Effector CD4-positive, alpha-beta T cell (primary cell): ENCODE measurements around the gene MACROD1.

Experiments
- DNase-seq: peaks from one replicate; pipeline ENCODE4 v3.0.0-alpha.2; 2020

The MACROD1 gene

DNA sequence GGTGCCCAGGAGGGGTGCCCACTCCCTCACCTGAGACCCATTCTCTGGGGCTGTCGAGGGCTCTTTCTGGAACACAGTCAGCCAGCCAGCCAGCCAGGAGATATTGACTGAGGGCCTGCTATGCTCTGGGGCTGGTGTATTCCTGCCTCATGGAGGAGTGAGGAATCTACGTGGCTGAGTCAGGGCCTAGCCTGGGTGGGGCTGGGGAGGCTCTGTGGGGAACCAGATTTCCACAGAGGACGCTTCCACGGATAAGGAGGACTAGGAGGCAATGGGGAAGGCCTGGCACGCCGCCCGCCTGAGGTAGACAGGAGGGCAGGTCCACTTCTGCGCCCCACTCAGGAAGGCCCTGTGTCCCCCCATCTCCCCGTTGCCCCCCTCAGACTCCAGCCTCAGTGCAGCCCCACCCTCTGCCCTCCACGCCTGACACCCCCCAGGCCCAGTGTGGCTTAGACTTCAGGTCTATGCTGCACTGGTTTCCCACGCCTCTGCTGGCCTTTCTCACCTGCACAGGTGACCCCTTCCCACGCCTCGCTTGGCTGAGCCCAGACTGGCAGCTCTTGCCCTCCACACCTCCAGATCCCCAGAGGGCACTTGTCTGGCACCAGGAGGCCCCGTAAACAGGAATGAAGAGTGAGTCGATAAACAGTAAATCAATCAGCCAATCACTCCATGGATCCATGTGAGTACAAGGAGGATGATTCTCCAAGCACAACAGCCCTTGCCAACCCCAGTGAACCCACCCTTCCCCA lies 37.5 kb downstream of the MACROD1 start:
- DNase-seq = no peak

DNA sequence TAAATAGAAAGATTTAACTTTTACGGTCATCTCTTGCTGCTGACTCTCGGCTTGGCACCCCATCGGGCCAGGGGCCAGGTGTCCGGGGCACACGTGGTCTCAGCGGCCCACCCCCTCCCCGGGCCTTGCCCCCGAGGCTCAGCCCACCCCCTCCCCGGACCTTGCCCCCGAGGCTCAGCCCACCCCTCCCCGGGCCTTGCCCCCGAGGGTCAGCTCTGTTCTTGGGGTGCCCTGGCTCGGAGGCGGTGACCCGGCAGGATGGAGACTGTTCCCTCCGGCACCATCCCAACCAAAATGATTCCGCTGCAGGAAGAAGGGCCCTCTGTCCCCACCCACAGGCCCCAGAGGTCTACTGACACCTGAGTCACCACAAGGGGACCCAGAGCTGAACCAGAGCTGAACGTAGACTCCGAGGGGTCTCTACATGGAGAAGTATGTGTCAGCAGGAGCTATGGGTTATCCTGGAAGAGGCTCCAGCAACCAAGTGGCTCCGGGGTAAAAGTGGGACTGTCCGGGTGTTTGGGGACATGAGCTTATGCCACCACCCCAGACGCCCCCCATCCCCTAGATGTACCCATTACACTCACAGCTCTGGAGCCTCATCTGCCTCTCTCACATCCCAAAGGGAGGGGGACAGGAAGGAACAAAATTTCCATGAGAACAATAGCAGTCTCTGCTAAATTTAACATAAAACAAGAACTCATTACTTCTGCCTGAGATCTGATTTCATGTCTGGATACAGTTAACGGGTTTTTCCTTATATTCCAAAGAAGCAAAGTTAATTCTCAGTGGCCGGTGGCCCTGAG lies 38.4 kb downstream of the MACROD1 start:
- DNase-seq = no peak

GRCh38 chr11:64126796-64127195 lies 39.1 kb downstream of the MACROD1 start:
- DNase-seq = no peak

- no peak for DNase-seq
Observed at GRCh38 chr11:64126371-64126770, 39.5 kb downstream of the MACROD1 start.

- no peak for DNase-seq
Observed at GRCh38 chr11:64125676-64126075, 40.2 kb downstream of the MACROD1 start.

DNA sequence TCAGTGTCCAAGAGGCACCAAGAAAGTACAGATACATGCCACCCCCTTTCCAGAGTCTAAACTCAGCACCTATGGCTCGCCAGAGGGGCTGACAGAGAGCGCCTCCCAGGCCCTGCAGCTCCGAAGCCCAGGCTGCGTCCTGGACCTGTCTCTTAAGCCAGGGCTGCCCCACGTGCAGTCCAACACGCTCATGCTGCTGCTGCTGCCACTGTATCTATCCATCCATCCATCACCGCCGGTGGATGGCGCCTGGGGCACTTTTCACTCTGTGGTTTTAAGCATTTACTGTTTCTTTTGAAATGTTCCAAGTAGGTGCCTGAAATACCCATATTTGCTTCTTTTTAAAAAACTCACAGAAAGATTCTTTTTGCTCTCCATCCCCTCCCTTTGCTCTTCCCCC lies 41.8 kb downstream of the MACROD1 start:
- no peak for DNase-seq

GRCh38 chr11:64123679-64124078 lies 42.2 kb downstream of the MACROD1 start:
- no peak for DNase-seq

- DNase-seq = no peak
Observed at GRCh38 chr11:64122411-64123410, 43.2 kb downstream of the MACROD1 start.

DNA sequence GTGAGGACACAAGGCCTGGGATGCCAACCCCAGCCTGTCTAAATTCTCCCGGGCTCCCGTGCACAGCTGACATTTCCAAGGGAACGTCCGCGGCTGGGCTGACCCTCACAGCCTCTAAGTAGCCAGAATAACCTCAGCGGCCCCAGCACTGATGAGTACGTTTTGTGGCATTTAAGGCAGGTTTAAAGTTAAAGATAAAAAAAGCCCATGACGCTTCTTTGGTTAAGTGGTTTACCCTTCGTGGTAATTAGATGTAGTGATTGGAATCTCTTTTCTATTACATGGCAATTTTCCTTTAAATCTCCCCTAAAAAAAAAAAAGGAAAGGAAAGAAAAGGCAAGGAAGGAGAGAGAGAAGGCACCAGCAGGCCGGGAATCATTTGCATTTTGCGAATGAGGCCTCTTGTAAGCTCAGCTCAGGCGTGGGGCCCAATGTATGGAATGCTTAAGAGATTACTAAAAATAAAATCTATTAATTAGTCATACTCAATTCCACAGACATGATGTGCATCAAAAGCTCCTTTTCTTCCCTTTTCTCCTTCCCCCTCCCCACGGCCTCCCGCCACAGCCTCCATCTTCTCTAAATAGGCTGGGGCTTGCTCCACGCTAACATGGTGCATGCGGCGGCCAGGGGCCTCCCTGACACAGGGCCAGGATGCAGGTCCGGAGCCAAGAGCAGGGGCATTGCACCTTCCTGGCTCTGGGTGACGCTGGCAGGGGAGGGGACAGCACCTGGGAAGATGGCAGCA lies 44.1 kb downstream of the MACROD1 start:
- DNase-seq = no peak

DNA sequence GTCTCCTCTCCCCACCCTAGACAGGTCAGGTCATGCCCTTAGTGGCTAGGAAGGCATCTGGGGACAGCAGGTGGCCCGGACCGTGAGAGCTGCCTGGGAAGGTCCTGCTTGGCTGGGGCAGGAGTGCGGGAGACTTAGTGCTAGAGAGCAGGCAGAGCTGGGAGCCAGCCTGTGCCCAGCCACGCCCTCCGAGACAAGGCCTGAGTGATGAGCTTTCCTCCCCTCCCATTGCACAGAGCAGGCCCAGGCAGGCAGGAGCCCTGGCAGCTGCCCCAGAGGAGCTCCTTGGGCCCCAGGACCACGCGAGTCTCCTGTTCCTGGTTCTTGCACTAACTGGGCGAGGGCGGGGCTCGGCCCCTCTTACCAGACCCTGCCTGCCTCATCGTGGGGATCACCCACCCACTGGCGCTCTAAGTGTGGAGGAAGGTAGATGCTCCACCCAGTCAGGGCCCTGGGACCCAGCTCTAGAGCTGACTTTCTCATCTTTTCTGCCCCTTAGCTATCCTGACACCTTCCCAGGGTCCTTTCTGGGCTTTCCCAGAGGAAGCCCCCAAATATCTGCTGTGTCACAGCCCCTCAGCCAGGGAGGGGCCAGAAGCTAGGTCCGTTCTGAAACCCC lies 44.9 kb downstream of the MACROD1 start:
- no peak for DNase-seq

DNA sequence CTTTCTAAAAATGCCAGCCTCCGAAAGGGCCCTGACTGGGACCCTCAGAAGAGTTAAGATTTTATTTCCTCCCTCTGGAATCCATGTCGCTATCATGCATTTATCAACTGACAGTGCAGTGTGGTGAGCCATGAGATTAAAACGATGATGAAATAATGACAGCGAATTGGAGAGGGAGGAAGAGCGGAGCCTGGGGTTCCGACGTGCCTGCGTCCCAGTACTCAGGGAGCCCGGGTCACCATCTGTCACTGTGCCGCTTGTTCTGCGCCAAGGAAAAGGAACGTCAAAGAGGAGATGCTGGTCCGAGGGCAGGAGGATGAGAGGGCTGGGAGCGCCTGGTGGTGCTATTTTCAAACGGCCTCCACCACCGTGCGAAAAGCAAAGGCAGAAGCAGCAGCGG lies 46.2 kb downstream of the MACROD1 start:
- DNase-seq = no peak

DNA sequence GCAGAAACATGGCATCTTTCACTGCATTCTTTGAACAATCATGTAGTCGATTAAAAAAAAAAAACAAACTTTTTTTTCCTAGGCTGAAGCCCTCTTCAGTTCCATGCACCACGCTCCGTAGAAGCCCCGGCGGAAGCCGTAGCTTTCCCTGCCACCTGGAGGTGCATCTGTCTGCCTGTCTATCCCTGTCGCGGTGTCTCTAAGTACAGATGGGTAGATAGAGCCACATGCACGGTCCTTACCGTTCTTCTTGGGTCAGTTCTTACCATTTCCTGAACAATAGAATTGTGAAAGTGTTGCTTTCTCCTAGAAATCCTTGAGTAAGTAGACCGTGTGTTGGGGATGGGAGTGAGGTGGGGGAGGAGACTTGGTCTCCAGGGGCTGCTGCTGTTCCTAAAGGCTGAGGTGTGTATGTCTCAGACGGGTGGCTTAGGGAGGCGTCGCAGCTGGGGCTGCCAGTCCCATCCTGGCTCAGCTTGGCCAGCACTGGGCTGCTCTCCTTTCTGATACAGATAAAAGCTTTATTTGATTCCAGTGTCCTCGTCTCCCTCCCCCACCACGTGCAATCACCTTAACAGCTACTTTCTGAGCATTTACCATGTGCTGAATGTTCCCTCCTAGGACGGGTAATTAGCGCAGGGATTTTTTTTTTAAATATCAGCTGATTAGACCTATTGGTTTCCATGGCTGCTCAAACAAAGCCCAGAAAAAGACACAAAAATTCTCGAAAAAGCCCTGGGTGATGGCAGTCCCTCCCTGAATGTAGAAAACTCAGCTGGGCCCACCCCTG lies 46.8 kb downstream of the MACROD1 start:
- DNase-seq = no peak

DNA sequence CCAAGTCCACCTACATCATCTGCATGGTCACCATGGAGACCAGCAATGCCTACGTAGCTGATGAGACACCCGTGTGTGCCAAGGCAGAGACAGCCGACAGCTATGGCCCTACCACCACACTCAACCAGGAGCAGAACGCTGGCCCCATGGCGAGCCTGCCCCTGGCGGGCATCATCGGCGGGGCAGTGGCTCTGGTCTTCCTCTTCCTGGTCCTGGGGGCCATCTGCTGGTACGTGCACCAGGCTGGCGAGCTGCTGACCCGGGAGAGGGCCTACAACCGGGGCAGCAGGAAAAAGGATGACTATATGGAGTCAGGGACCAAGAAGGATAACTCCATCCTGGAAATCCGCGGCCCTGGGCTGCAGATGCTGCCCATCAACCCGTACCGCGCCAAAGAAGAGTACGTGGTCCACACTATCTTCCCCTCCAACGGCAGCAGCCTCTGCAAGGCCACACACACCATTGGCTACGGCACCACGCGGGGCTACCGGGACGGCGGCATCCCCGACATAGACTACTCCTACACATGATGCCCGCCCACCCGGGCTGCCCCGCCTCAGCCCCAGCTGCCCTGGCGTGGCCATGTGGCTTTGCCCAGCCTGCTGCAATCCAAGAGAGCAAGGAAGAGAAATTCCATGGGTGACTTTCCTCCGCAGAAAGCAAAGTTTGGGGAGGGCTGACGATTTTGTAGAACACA lies 48.0 kb downstream of the MACROD1 start:
- no peak for DNase-seq

GRCh38 chr11:64115531-64116522 lies 50.1 kb downstream of the MACROD1 start:
- no peak for DNase-seq

- no peak for DNase-seq
Observed at GRCh38 chr11:64114231-64114630, 51.7 kb downstream of the MACROD1 start.

DNA sequence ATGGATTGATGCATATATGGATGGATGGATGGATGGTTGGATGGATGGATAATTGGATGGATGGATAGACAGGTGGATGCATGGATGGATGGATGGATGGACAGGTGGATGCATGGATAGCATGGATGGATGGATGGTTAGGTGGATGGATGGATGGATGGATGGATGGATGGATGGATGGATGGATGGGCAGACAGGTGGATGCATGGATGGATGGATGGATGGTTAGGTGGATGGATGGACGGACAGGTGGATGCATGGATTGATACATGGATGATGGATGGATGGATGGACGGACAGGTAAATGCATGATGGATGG lies 52.5 kb downstream of the MACROD1 start:
- no peak for DNase-seq

DNA sequence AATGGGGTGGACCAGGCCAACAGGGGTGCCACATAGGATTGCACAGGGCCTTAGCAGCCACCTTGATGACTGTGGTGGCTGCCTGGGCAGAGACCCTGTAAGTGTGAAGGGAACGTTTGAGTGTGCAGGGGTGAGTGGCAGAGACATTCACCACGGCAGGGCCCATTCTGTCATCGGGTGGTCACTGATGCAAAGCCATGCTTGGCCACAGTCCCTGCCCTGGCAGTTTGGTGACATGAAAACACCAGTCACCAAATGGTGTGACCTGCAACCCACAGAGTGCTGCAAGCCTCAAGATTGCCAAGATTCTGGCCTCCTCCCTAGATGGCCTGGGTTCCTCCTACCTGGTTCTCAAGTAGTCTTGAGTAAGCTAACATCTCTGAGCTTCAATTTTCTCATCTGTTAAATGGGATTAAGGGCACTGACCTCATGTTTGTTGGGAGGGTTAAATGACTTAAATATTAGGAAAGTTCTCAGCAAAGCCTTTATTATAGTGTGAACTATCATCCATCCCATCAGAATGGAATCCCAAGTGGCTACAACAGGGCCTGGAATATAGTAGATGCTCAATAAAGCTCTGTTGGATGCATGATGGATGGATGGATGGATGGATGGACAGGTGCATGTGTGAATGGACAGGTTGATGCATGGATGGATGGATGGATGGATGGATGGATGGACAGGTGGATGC lies 53.0 kb downstream of the MACROD1 start:
- DNase-seq = no peak
